HepG2 (cell line): ENCODE results near the gene TGFBR1.

ENCODE experiments used
- KDM1A ChIP-seq: IDR thresholded peaks from 2 replicates; pipeline ENCODE4 v1.6.1; 2016; ENCODE audit warnings: missing compliant biosample characterization
- NR2F6 ChIP-seq, 2 experiments: IDR thresholded peaks; 2 replicates each; pipeline ENCODE4 v1.6.1; 2016; ENCODE audit warnings: antibody characterized with exemption in 1 of 2, mild to moderate bottlenecking in 1 of 2
- ZNF878 ChIP-seq: sonication (generic); formaldehyde crosslinking; IDR thresholded peaks from 2 replicates; pipeline ENCODE4 v1.8.1; 2023; ENCODE audit warnings: mild to moderate bottlenecking, missing genetic modification reagents, moderate library complexity
- TF ChIP-seq, protein P1 (sequence below): sonication (generic); formaldehyde crosslinking; IDR thresholded peaks from 2 replicates; pipeline ENCODE4 v1.4.0; 2020; ENCODE audit warnings: missing genetic modification reagents

DNA sequence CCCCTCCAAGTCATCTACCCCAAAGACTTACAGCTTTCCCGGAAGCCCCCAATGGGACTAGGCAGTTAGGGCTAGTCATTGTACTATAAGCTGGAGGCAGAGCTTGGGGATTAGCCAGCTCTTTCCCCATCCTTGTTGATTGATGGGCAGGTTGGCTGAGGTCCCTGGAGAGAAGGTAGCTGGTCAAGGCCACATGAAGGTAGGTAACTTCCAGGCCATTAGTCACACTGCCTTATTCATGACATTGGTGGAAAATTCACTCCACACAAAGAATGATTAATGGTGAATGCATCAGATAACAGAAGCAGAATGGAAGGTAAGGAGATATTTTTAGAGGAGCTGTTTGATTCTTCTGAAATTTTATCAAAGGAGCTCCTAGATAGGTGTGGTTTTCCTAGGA lies 49.5 kb upstream of the TGFBR1 start:
- TF ChIP-seq ZNF878 = no peak
- TF ChIP-seq KDM1A = no peak
- TF ChIP-seq NR2F6 (IDR thresholded peaks at IDR 0.05) = no peak
- no peak for TF ChIP-seq NR2F6 (CRISPR knock-in tag; IDR thresholded peaks at IDR 0.05)
- TF ChIP-seq, protein P1, sequence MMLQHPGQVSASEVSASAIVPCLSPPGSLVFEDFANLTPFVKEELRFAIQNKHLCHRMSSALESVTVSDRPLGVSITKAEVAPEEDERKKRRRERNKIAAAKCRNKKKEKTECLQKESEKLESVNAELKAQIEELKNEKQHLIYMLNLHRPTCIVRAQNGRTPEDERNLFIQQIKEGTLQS = no peak
